ENCODE data around the gene WDR43.

WDR43 gene

DNA sequence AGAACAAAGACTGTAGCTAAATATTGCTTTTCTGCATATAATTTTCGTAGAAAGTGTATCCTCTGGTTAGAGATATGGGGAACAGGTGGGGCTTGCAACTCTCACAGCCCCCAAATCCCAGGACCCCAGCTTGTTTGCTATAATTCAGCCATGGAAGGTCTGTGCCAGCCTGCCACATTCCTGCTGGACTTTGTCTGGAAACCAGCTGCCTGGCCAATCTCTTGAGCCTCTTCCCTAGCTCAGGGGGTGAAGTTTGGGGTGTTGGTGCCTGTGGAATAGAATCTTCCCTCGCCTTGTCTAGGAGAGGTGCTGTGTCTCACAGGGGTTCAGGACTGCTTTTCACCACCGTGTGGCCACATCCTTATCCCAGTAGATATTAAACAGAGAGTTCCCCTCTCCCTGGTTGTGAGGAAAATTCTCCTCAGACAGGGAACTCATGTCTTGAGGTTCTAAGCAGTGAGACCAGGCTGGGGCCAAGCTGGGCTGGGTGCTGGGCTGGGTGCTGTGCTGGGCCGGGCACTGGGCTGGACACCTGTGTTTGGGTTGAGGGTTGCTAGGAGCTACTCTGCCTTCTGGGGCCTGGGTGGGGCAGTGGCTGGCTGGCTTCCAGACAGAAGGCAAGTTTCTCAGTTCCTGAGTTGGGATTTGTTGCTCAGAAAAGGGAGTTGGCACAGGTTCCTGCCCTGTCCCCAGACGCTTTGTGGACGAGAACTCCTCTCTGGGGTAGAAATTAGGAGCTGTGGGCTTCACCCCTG lies 98.9 kb downstream of the WDR43 start:
- DNase-seq (ENCODE audit: low read depth, low spot score), result no peak

DNA sequence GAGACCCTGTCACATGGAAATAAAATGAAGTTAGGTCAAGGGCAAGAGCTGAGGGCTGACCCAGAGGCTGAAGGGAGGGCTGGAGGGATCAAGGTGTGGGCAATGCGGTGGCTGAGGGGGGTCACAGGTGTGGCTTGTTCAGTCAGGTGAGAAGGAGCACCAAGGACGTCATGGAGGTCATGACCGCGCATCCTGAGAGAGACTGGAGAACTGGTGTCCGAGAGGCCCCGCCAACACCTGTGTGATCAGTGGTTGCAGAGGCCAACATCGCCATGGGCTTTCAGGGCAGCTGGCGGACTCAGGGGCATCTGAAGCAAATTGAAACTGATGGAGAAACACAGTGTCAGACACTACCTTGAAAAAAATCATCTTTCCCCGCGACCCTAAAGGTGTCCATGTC lies 99.6 kb downstream of the WDR43 start:
- no peak for DNase-seq (ENCODE audit: low read depth, low spot score)

DNA sequence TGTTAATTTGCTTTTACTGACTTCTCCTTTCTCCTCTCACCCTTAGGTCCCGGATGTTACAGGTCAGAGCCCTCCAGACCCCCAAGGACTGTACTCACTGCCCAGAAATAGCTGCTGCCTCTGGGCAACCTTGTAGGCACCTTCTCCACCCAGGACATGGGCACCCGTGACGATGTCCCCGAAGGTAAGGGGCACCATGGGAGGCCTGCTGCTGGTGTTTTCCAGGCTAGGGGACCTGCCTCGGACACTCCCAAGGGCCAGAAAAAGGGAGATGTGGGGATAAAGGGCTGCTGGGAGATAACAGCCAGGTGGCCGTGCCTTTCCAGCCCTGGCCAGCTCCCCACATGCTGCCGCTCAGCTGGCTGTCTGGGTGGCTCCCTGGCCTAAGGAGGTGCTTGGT lies 100.2 kb downstream of the WDR43 start:
- DNase-seq (ENCODE audit: low read depth, low spot score), result no peak

DNA sequence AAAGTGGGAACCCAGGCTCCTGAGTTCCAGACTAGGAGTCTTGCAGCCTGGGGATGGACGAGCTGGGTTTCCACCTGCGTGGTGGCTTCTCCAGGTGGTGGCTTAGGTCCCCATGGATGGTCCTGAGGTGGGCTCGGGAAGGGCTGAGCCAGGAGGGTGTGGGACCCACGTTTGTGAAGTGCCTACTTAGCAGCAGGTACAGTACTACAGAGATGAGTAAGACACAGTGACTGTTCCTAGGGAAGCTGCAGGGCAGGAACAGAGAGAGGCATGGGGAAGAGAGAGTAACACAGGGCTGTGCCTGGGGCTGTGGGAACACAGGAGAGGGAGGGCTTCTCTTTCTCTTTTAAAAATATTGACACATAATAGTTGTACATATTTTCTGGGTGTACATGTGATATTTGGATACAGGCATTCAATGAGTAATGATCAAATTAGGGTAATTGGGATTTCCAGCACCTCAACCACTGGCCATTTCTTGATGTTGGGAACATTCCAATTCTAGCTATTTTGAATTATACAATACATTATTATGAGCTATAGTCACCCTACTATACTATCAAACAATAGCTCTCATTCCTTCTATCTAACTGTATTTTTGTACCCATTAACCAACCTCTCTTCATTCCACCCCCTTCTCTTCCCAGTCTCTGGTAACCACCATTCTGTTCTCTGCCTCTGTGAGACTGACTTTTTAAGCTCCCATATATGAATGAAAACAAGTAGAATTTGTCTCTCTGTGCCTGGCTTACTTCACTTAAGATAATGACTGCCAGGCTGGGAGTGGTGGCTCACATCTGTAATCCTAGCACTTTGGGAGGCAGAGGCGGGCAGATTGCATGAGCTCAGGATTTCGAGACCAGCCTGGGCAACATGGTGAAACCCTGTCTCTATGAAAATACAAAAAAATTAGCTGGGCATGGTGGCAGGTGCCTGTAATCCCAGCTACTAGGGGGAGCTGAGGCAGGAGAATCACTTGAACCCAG lies 101.6 kb downstream of the WDR43 start:
- DNase-seq (ENCODE audit: low read depth, low spot score), result no peak

DNA sequence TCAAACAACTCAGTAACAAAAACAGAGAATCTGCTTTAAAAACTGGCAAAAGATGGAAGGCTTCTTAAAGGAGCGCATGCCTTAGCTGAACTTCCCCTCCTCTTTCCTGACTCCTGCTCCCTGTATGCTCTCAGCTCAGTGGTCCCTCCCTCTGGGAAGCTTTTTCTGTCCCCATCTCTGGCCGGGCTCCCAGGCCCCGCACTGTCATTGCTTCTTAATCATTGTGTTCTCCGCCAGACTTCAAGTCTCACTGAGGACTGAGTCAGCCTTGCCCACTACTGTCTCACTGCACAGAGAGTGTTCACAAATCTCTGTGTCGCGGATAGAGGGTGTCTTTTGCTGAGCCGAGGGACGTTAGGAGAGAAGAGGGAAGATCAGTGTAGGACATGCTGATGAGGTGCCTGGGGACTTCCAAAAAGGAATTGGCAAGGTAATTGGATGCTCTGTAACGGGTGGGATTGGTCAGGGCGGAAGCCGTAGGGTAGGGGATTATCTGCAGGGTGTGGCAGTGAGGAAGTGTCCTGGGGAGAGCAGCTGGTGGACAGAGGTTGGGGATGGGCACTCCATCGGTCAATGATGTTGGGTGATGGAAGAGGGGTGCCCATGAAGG lies 102.9 kb downstream of the WDR43 start:
- no peak for DNase-seq (ENCODE audit: low read depth, low spot score)
